Measurements from ENCODE around the gene RALBP1.

RALBP1 gene

DNA sequence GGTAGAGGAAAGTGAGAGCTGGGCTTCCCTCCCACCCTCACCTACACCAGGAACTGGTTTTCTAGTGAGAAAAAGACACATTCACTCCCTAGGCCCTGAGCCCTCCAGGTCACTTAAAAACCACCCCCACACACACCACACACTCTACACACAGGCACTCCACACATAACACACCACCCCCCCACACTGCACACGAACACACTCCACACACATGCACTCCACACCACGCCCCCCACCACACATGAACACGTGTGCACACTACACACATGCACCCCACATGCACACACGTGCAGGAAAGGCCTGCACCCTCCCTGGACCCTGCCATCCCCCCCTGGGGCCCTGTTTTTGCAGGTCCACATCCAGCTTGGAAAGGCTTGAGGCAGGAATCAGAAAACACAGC lies 67.6 kb downstream of the RALBP1 start:
- no peak overlapping the region for H3K4me3 ChIP-seq (ENCODE audit: low read length)
- no peak overlapping the region for H3K4me2 ChIP-seq (ENCODE audit: low read depth, low read length)
- H3K79me2 ChIP-seq (ENCODE audit: low read length): no peaks in the 10 kb centered on the region
- TF ChIP-seq EZH2 (optimal IDR thresholded peaks at IDR 0.05; ENCODE audit: low read depth, low read length): no peak
- TF ChIP-seq EZH2phosphoT487 (IDR thresholded peaks at IDR 0.05; ENCODE audit: low read length): no peak
- TF ChIP-seq, protein P1, sequence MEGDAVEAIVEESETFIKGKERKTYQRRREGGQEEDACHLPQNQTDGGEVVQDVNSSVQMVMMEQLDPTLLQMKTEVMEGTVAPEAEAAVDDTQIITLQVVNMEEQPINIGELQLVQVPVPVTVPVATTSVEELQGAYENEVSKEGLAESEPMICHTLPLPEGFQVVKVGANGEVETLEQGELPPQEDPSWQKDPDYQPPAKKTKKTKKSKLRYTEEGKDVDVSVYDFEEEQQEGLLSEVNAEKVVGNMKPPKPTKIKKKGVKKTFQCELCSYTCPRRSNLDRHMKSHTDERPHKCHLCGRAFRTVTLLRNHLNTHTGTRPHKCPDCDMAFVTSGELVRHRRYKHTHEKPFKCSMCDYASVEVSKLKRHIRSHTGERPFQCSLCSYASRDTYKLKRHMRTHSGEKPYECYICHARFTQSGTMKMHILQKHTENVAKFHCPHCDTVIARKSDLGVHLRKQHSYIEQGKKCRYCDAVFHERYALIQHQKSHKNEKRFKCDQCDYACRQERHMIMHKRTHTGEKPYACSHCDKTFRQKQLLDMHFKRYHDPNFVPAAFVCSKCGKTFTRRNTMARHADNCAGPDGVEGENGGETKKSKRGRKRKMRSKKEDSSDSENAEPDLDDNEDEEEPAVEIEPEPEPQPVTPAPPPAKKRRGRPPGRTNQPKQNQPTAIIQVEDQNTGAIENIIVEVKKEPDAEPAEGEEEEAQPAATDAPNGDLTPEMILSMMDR (IDR thresholded peaks at IDR 0.05; ENCODE audit: low read length): no peak
- no peaks in the 10 kb centered on the region for H3K4me1 ChIP-seq (ENCODE audit: low read length)
- H3K9me2 ChIP-seq (replicated peaks; ENCODE audit: insufficient read depth, low read length): no peaks in the 10 kb centered on the region
- H3K27ac ChIP-seq (ENCODE audit: low read length): no peak overlapping the region
- no peaks in the 10 kb centered on the region for H4K20me1 ChIP-seq (ENCODE audit: insufficient read depth, low read length)
- H3K9ac ChIP-seq (ENCODE audit: low read length): no peak overlapping the region
- no peak for DNase-seq
- no peaks in the 10 kb centered on the region for H3K36me3 ChIP-seq (replicated peaks; ENCODE audit: insufficient read depth, low read length)
- H2AFZ ChIP-seq (ENCODE audit: low read length): no peak overlapping the region
- no peaks in the 10 kb centered on the region for H3K9me3 ChIP-seq (replicated peaks; ENCODE audit: insufficient read depth, low read length)
- no peaks in the 10 kb centered on the region for H3F3A ChIP-seq (ENCODE audit: insufficient read depth, low read length)
- no peaks in the 10 kb centered on the region for H3K27me3 ChIP-seq (replicated peaks; ENCODE audit: insufficient read depth, low read length)

DNA sequence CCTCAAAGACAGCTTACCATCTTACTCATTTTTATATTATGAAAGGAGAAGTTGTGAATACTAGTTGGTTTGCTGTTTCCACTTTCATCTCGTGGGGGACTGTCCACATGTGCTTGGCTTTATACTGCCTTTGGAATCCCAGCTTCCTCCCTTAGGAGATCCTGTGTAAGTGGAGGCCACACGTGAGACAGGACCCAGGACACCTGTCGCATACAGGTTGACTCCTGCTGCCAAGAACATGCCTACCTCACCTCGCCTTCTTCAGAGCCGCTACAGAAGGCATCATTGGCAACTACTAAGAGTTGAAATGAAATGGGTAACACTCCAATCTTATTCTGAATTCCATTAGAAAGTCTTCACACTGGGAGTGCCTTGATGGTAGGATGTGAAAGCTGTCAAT lies 69.7 kb downstream of the RALBP1 start:
- Histone ChIP-seq H3F3A (ENCODE audit: insufficient read depth, low read length) (no peaks in the 10 kb centered on the region), H3K4me3 (ENCODE audit: low read length) (no peak overlapping the region), H3K27ac (ENCODE audit: low read length) (no peak overlapping the region), H3K9ac (ENCODE audit: low read length) (no peak overlapping the region), H3K36me3 (replicated peaks; ENCODE audit: insufficient read depth, low read length) (no peaks in the 10 kb centered on the region), H3K9me3 (replicated peaks; ENCODE audit: insufficient read depth, low read length) (no peaks in the 10 kb centered on the region), H3K4me1 (ENCODE audit: low read length) (no peaks in the 10 kb centered on the region), H4K20me1 (ENCODE audit: insufficient read depth, low read length) (no peaks in the 10 kb centered on the region), H3K79me2 (ENCODE audit: low read length) (no peaks in the 10 kb centered on the region), H3K9me2 (replicated peaks; ENCODE audit: insufficient read depth, low read length) (no peaks in the 10 kb centered on the region), H3K4me2 (ENCODE audit: low read depth, low read length) (no peak overlapping the region), H3K27me3 (replicated peaks; ENCODE audit: insufficient read depth, low read length) (no peaks in the 10 kb centered on the region), H2AFZ (ENCODE audit: low read length) (no peak overlapping the region)
- no peak for DNase-seq
- TF ChIP-seq, protein P1 (IDR thresholded peaks at IDR 0.05; ENCODE audit: low read length): no peak
- TF ChIP-seq EZH2phosphoT487 (IDR thresholded peaks at IDR 0.05; ENCODE audit: low read length) (no peak), EZH2 (optimal IDR thresholded peaks at IDR 0.05; ENCODE audit: low read depth, low read length) (no peak)

DNA sequence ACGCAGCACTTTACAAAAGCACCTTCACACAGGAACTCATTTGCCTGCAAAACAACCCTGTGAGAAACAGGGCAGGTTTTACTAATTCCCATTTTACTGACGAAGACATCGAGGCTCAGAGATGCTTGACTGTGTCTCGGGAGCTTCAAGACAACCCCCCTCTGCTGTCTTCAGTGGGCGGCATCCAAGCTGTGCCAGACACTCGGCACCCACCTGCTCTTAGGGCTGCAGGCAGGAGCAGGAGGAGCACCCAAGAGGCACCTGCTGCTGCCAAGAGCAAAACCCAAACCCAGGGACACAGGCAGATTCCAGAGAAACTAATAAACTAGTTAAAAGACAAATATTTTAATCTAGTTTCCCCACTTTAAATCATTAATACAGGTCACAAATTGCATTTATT lies 71.2 kb downstream of the RALBP1 start:
- no peaks in the 10 kb centered on the region for H3K9me2 ChIP-seq (replicated peaks; ENCODE audit: insufficient read depth, low read length)
- no peak overlapping the region for H3K9ac ChIP-seq (ENCODE audit: low read length)
- H3K4me1 ChIP-seq (ENCODE audit: low read length): no peaks in the 10 kb centered on the region
- no peak overlapping the region for H3K4me2 ChIP-seq (ENCODE audit: low read depth, low read length)
- TF ChIP-seq, protein P1 (IDR thresholded peaks at IDR 0.05; ENCODE audit: low read length): no peak
- TF ChIP-seq EZH2 (optimal IDR thresholded peaks at IDR 0.05; ENCODE audit: low read depth, low read length) (no peak), EZH2phosphoT487 (IDR thresholded peaks at IDR 0.05; ENCODE audit: low read length) (no peak)
- no peaks in the 10 kb centered on the region for H3K36me3 ChIP-seq (replicated peaks; ENCODE audit: insufficient read depth, low read length)
- DNase-seq: no peak
- H2AFZ ChIP-seq (ENCODE audit: low read length): no peak overlapping the region
- H4K20me1 ChIP-seq (ENCODE audit: insufficient read depth, low read length): no peaks in the 10 kb centered on the region
- no peak overlapping the region for H3K4me3 ChIP-seq (ENCODE audit: low read length)
- H3F3A ChIP-seq (ENCODE audit: insufficient read depth, low read length): no peaks in the 10 kb centered on the region
- H3K9me3 ChIP-seq (replicated peaks; ENCODE audit: insufficient read depth, low read length): no peaks in the 10 kb centered on the region
- no peaks in the 10 kb centered on the region for H3K79me2 ChIP-seq (ENCODE audit: low read length)
- no peaks in the 10 kb centered on the region for H3K27me3 ChIP-seq (replicated peaks; ENCODE audit: insufficient read depth, low read length)
- H3K27ac ChIP-seq (ENCODE audit: low read length): no peak overlapping the region

Data from MM.1S (cell line).